Measurements from ENCODE around the gene LSM3.

Gene LSM3

DNA sequence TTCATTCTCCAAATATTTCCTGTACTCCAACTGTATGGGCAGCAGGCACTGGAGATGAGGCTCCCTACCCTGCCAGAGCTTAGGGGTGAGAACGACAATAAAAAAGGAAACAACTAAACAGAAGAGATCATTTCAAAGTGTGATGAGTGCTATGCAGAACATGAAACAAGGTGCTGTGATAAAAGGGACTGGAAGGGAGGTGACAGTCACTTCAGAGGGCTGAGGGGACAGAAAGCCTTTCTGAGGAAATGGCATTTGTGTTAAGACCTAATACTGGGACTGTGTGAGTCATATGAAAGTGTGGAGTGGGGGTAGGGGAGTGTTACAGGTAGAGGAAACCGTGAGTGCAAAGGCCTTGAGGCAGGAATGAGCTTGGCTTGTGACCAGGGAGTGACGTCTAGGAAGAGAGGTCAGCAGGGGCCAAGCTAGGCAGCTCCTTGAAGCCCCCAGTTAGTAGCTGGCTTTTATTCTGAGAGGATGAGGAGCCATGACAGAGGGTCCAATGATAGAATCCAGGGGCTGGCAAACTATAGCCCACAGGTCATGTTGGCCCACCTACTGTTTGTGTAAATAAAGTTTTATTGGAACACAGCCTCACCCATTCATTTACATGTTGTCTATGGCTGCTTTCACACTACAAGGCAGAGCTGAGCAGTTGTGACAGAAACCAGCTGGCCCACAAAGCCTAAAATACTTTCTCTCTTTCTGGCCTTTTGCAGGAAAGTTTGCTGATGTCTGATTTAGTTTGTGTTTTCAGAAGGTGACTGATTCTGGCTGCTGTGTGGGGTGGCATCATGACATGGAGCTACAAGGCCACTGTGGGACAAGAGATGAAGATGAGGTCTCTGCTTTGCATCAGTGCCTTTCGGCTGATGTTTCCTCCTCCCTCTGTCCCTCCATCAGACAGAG, 56.6 kb downstream of the LSM3 start:
- Mint-ChIP-seq H3K9me3 (peaks cover 25% of the 10 kb centered on the region), H3K36me3 (ENCODE audit: low read depth) (peaks cover 17% of the 10 kb centered on the region), H3K4me3 (no peak overlapping the region), H3K4me1 (no peaks in the 10 kb centered on the region), H3K27me3 (ENCODE audit: low read depth, poor library complexity) (peaks cover 18% of the 10 kb centered on the region), H3K27ac (no peak overlapping the region)
- no peak for DNase-seq
- TF ChIP-seq, protein P1, sequence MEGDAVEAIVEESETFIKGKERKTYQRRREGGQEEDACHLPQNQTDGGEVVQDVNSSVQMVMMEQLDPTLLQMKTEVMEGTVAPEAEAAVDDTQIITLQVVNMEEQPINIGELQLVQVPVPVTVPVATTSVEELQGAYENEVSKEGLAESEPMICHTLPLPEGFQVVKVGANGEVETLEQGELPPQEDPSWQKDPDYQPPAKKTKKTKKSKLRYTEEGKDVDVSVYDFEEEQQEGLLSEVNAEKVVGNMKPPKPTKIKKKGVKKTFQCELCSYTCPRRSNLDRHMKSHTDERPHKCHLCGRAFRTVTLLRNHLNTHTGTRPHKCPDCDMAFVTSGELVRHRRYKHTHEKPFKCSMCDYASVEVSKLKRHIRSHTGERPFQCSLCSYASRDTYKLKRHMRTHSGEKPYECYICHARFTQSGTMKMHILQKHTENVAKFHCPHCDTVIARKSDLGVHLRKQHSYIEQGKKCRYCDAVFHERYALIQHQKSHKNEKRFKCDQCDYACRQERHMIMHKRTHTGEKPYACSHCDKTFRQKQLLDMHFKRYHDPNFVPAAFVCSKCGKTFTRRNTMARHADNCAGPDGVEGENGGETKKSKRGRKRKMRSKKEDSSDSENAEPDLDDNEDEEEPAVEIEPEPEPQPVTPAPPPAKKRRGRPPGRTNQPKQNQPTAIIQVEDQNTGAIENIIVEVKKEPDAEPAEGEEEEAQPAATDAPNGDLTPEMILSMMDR (IDR thresholded peaks at IDR 0.05) = no peak

GRCh38 chr3:14235912-14236295, 57.3 kb downstream of the LSM3 start:
- Mint-ChIP-seq H3K36me3 (ENCODE audit: low read depth) (peaks cover 11% of the 10 kb centered on the region), H3K9me3 (peaks cover 18% of the 10 kb centered on the region), H3K4me1 (no peaks in the 10 kb centered on the region), H3K27ac (no peak overlapping the region), H3K4me3 (no peak overlapping the region), H3K27me3 (ENCODE audit: low read depth, poor library complexity) (peaks cover 16% of the 10 kb centered on the region)
- TF ChIP-seq, protein P1 (IDR thresholded peaks at IDR 0.05) = no peak
- DNase-seq = no peak

DNA sequence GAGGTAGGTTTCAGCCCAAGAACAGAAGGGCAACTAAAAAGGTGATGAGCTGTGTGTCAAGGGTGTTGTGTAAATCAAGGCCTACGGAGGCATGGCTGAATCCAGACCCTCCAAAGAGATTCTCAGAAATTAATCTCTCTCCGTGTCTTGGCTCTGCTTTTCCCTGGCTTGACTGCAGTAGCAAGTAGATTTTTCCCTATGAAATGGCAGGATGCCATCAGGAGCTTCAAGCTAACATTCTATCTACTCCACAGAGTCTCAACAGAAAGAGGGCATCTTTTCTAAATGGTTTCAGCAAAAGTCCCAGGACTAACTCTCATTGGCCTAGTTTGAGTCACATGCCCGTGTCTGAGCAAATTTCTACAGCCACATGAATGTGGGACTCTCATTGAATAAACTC, 58.3 kb downstream of the LSM3 start:
- no peak overlapping the region for H3K27ac Mint-ChIP-seq
- H3K4me3 Mint-ChIP-seq = no peak overlapping the region
- no peak for DNase-seq
- TF ChIP-seq, protein P1 (IDR thresholded peaks at IDR 0.05) = no peak
- H3K4me1 Mint-ChIP-seq = no peaks in the 10 kb centered on the region
- peaks cover 17% of the 10 kb centered on the region for H3K9me3 Mint-ChIP-seq
- H3K27me3 Mint-ChIP-seq (ENCODE audit: low read depth, poor library complexity) = peaks cover 11% of the 10 kb centered on the region
- H3K36me3 Mint-ChIP-seq (ENCODE audit: low read depth) = peaks cover 9% of the 10 kb centered on the region

DNA sequence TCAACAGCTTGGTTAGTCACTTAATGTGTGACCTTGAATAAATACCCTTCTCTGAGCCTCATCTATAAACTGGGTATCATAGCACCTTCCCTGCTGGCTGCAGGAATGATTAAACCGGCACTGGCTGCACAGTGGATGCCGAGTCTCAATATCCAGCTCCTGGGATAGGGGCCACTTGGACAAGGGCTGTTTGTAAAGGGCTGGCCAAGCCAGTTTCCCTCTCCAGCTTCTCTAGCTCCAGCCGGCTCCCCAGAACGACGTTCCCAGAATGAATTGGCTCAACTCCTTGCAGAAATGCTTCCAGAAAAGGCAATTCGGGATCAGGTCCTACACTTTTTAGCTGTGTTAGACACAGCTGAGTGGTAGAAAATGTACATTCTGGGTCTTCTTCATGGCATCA, 58.8 kb downstream of the LSM3 start:
- peaks cover 14% of the 10 kb centered on the region for H3K27me3 Mint-ChIP-seq (ENCODE audit: low read depth, poor library complexity)

GRCh38 chr3:14238356-14238755, 59.7 kb downstream of the LSM3 start:
- Mint-ChIP-seq H3K4me3 (no peak overlapping the region), H3K4me1 (peaks cover 14% of the 10 kb centered on the region), H3K27ac (no peak overlapping the region), H3K36me3 (ENCODE audit: low read depth) (peaks cover 4% of the 10 kb centered on the region), H3K9me3 (peaks cover 4% of the 10 kb centered on the region), H3K27me3 (ENCODE audit: low read depth, poor library complexity) (peaks cover 11% of the 10 kb centered on the region)
- TF ChIP-seq, protein P1 (IDR thresholded peaks at IDR 0.05) = no peak
- no peak for DNase-seq

More for the DNA sequence above, 58.8 kb downstream of the LSM3 start:
- Mint-ChIP-seq H3K36me3 (ENCODE audit: low read depth) (peaks cover 9% of the 10 kb centered on the region), H3K9me3 (peaks cover 13% of the 10 kb centered on the region), H3K4me1 (peaks cover 5% of the 10 kb centered on the region), H3K27ac (no peak overlapping the region), H3K4me3 (no peak overlapping the region)
- TF ChIP-seq, protein P1 (IDR thresholded peaks at IDR 0.05) = no peak
- DNase-seq = no peak

GRCh38 chr3:14238930-14239329, 60.3 kb downstream of the LSM3 start:
- Mint-ChIP-seq H3K27me3 (ENCODE audit: low read depth, poor library complexity) (peaks cover 8% of the 10 kb centered on the region), H3K27ac (no peak overlapping the region), H3K4me1 (peaks cover 20% of the 10 kb centered on the region), H3K9me3 (no peaks in the 10 kb centered on the region), H3K4me3 (no peak overlapping the region), H3K36me3 (ENCODE audit: low read depth) (no peaks in the 10 kb centered on the region)
- TF ChIP-seq, protein P1 (IDR thresholded peaks at IDR 0.05) = no peak
- DNase-seq = no peak

All from nephron progenitor cell (in vitro differentiated cells).